ENCODE results near the gene FBXO8. TPM values are rescaled to one million over a fixed set of nuclear protein-coding genes. Genes with fewer than 3 reads are reported as not detected.

The FBXO8 gene
- polyA plus RNA-seq, 2 of the 4 experiments (the other 2 are of a cell fraction), result 10.3 to 19.5 TPM

Other genes with a start within 250 kb of the FBXO8 start
- gene CEP44, start 244 bp upstream of the FBXO8 start, polyA plus RNA-seq (2011; rRNA removed), result 12.0 and 14.1 TPM in 2 replicates
- gene CEP44, start 244 bp upstream of the FBXO8 start, polyA plus RNA-seq (2017; fragmentation: RNase III; extraction: RNeasy Plus Mini Kit Qiagen cat#74134 plus additional on column Dnase treatment), result 5.6 to 8.0 TPM (median 6.4 TPM) in 3 replicates
- gene HPGD, start 238.8 kb upstream of the FBXO8 start, polyA plus RNA-seq (2011; rRNA removed), result 86.6 and 114 TPM in 2 replicates
- 101 to 127 TPM (median 110 TPM) in 3 replicates for gene HPGD, start 238.8 kb upstream of the FBXO8 start, polyA plus RNA-seq (2017; fragmentation: RNase III; extraction: RNeasy Plus Mini Kit Qiagen cat#74134 plus additional on column Dnase treatment)